A549 (cell line): ENCODE measurements around the gene TNFRSF21. TPM values are rescaled to one million over a fixed set of nuclear protein-coding genes. Genes with fewer than 3 reads are reported as not detected.

ENCODE experiments used
- ATAC-seq, 2 experiments: fragments of 200-7000 bp in 1 of 2; fragments of >200 bp in 1 of 2; cut with Nextera tagmentation in 1 of 2; cut with Tn5 transposase in 1 of 2; 3 replicates each; pipeline versions ENCODE4 v1.8.0 to v1.9.1; 2018 to 2020; ENCODE audit warnings: mild to moderate bottlenecking in 1 of 2, moderate library complexity in 1 of 2
- CTCF ChIA-PET: fragments of 300-600 bp; sonication (Branson Sonifier 250); formaldehyde crosslinking; extraction: SDS; loops from one replicate; lab custom pipeline; 2021; ENCODE audit warnings: antibody characterized with exemption, inconsistent platforms; lab: Yijun Ruan, JAX
- POLR2A ChIA-PET: fragments of 350-600 bp; formaldehyde crosslinking; extraction: SDS; loops from one replicate; lab custom pipeline; 2021; ENCODE audit warnings: antibody characterized with exemption, inconsistent platforms; lab: Yijun Ruan, JAX
- DNase-seq, 2 experiments: peaks; one replicate each; pipeline versions ENCODE4 v3.0.0 to v3.0.0-alpha.2; 2011 to 2016; ENCODE audit warnings: low read depth in 1 of 2, low spot score in 1 of 2
- FAIRE-seq: peaks from 2 replicates; lab custom pipeline; 2011; peaks lifted over from hg19 to GRCh38; lab: Jason Lieb, UNC
- H3K27ac ChIP-seq, 2 experiments: fragments of >200 bp; sonication (Bioruptor Twin); formaldehyde crosslinking; 3 replicates each; pipeline ENCODE4 v1.5.1; 2016 to 2017
- H3K4me1 ChIP-seq: fragments of >200 bp; sonication (Bioruptor Twin); formaldehyde crosslinking; 3 replicates; pipeline ENCODE4 v1.6.1; 2016
- H3K4me2 ChIP-seq: fragments of >200 bp; sonication (Bioruptor Twin); formaldehyde crosslinking; 3 replicates; pipeline ENCODE4 v1.6.1; 2016
- H3K4me3 ChIP-seq: fragments of >200 bp; sonication (Bioruptor Twin); formaldehyde crosslinking; 3 replicates; pipeline ENCODE4 v1.5.1; 2016
- H3K9me3 ChIP-seq: fragments of >200 bp; sonication (Bioruptor Twin); formaldehyde crosslinking; 3 replicates; pipeline ENCODE4 v1.6.1; 2016
- CBX8 ChIP-seq: fragments of 200-600 bp; sonication (generic); IDR thresholded peaks from 2 replicates; pipeline ENCODE4 v1.6.1; 2016
- CEBPB ChIP-seq, 2 experiments: fragments of >200 bp in 1 of 2; sonication (Bioruptor Twin) in 1 of 2; formaldehyde crosslinking in 1 of 2; IDR thresholded peaks; 2 replicates each; pipeline ENCODE4 v1.6.1; 2012 to 2016
- CTCF ChIP-seq: fragments of >200 bp; sonication (Bioruptor Twin); formaldehyde crosslinking; IDR thresholded peaks from 3 replicates; pipeline ENCODE4 v1.5.1; 2016
- ESRRA ChIP-seq: fragments of 150-350 bp; IDR thresholded peaks from 2 replicates; pipeline ENCODE4 v1.6.1; 2014; ENCODE audit warnings: mild to moderate bottlenecking, low read length, borderline replicate concordance
- FOSL2 ChIP-seq, 2 experiments: fragments of 450-650 bp in 1 of 2; fragments of >200 bp in 1 of 2; sonication (Bioruptor Twin) in 1 of 2; formaldehyde crosslinking; IDR thresholded peaks; 2 replicates each; pipeline versions ENCODE4 v1.5.0 to v1.6.1; 2016 to 2020; ENCODE audit warnings: mild to moderate bottlenecking in 1 of 2, moderate library complexity in 1 of 2
- FOXS1 ChIP-seq: fragments of 250-450 bp; sonication (Bioruptor Pico); IDR thresholded peaks from 2 replicates; pipeline ENCODE4 v1.5.0; 2020; ENCODE audit warnings: mild to moderate bottlenecking, moderate library complexity
- GATA3 ChIP-seq: IDR thresholded peaks from 2 replicates; pipeline ENCODE4 v1.6.1; 2012; ENCODE audit warnings: borderline replicate concordance
- HEYL ChIP-seq: fragments of 250-450 bp; sonication (Bioruptor Pico); IDR thresholded peaks from 2 replicates; pipeline ENCODE4 v1.8.0; 2021; ENCODE audit warnings: mild to moderate bottlenecking, moderate library complexity
- HMGXB4 ChIP-seq: fragments of 250-450 bp; sonication (Bioruptor Pico); IDR thresholded peaks from 2 replicates; pipeline ENCODE4 v1.5.0; 2021; ENCODE audit warnings: mild to moderate bottlenecking, moderate library complexity, borderline replicate concordance
- HOXA7 ChIP-seq: fragments of 250-450 bp; sonication (Bioruptor Pico); IDR thresholded peaks from 2 replicates; pipeline ENCODE4 v1.5.0; 2020; ENCODE audit warnings: mild to moderate bottlenecking, moderate library complexity
- KDM1A ChIP-seq: fragments of 200-600 bp; sonication (generic); IDR thresholded peaks from 2 replicates; pipeline ENCODE4 v1.6.1; 2016; ENCODE audit warnings: low read depth, mild to moderate bottlenecking
- MAFK ChIP-seq: fragments of 450-650 bp; IDR thresholded peaks from 2 replicates; pipeline ENCODE4 v1.6.1; 2014; ENCODE audit not compliant: partially characterized antibody
- MYC ChIP-seq: IDR thresholded peaks from 2 replicates; pipeline ENCODE4 v1.6.1; 2012; ENCODE audit warnings: mild to moderate bottlenecking, inconsistent platforms, low read length, improper control_type of control experiment, borderline replicate concordance
- NPAS2 ChIP-seq: fragments of 250-450 bp; sonication (Bioruptor Pico); IDR thresholded peaks from 2 replicates; pipeline ENCODE4 v1.8.0; 2022; ENCODE audit warnings: mild to moderate bottlenecking, moderate library complexity, borderline replicate concordance
- NR3C1 ChIP-seq: fragments of >200 bp; sonication (Bioruptor Twin); formaldehyde crosslinking; IDR thresholded peaks from 3 replicates; pipeline ENCODE4 v1.6.1; 2017
- RAD21 ChIP-seq, 2 experiments: fragments of >200 bp in 1 of 2; sonication (Bioruptor Twin) in 1 of 2; formaldehyde crosslinking in 1 of 2; IDR thresholded peaks in 1 of 2; conservative IDR thresholded peaks in 1 of 2; 2 replicates in 1 of 2; 3 replicates in 1 of 2; pipeline ENCODE4 v1.6.1; 2012 to 2018; ENCODE audit warnings: inconsistent platforms in 1 of 2
- RNF2 ChIP-seq: fragments of 200-600 bp; sonication (generic); IDR thresholded peaks from 2 replicates; pipeline ENCODE4 v1.6.1; 2016; ENCODE audit warnings: low read depth, mild to moderate bottlenecking, antibody characterized with exemption, moderate library complexity, borderline replicate concordance
- SMC3 ChIP-seq: fragments of >200 bp; sonication (Bioruptor Twin); formaldehyde crosslinking; IDR thresholded peaks from 3 replicates; pipeline ENCODE4 v1.6.1; 2018; ENCODE audit warnings: inconsistent platforms
- SREBF2 ChIP-seq: fragments of 450-650 bp; IDR thresholded peaks from 2 replicates; pipeline ENCODE4 v1.6.1; 2014; ENCODE audit warnings: mild to moderate bottlenecking, moderate library complexity
- TFCP2L1 ChIP-seq: fragments of 250-450 bp; sonication (Bioruptor Pico); IDR thresholded peaks from 2 replicates; pipeline ENCODE4 v1.5.0; 2021; ENCODE audit warnings: mild to moderate bottlenecking
- TP53 ChIP-seq: fragments of 250-450 bp; sonication (Bioruptor Pico); IDR thresholded peaks from 2 replicates; pipeline ENCODE4 v1.5.0; 2021; ENCODE audit warnings: mild to moderate bottlenecking, moderate library complexity
- ZC3H11A ChIP-seq: fragments of 450-650 bp; IDR thresholded peaks from 2 replicates; pipeline ENCODE4 v1.6.1; 2014; ENCODE audit warnings: antibody characterized with exemption, mild to moderate bottlenecking
- WGBS: methylation state at CpG from one replicate; pipeline ENCODE4 v1.1.6; 2017; ENCODE audit errors: missing lambda C conversion rate; 5-methylcytosine and 5-hydroxymethylcytosine counted together
- polyA plus RNA-seq, 4 experiments: library from polyadenylated mRNA; depleted of rRNA in 3 of 4; stranded (reverse); fragments of >200 nt; fragmentation: RNase III in 1 of 4; extraction: RNeasy Plus Mini Kit Qiagen cat#74134 plus additional on column Dnase treatment in 1 of 4; gene quantifications; 2 replicates in 3 of 4; 3 replicates in 1 of 4; pipeline ENCODE4 v1.2.3, GENCODE V29; 2011 to 2017

The TNFRSF21 gene
- polyA plus RNA-seq, 2 of the 4 experiments (the other 2 are of a cell fraction): 14.1 to 15.6 TPM

- no peak for ATAC-seq
- H3K9me3 ChIP-seq: no peaks in the 10 kb centered on the region
- CTCF ChIA-PET: interaction anchor here (0.6 kb wide), 1 partner anchor 152 kb away, joined by 3 read pairs; no protein-coding TSS in a partner anchor
- POLR2A ChIA-PET: no interaction called here
- no peak overlapping the region for H3K27ac ChIP-seq
- H3K4me3 ChIP-seq: no peak overlapping the region
- TF ChIP-seq CBX8 (no peak), NR3C1 (no peak), TP53 (CRISPR knock-in tag) (no peak), NPAS2 (CRISPR knock-in tag) (no peak), HEYL (no peak), ESRRA (no peak), GATA3 (no peak), FOSL2 (IDR thresholded peaks at IDR 0.05) (no peak), FOSL2 (CRISPR knock-in tag; IDR thresholded peaks at IDR 0.05) (no peak), CEBPB (IDR thresholded peaks at IDR 0.05) (no peak), SMC3 (no peak), MAFK (no peak), CTCF (no peak), SREBF2 (no peak), ZC3H11A (no peak), RNF2 (no peak), FOXS1 (CRISPR knock-in tag) (no peak)
- no peak overlapping the region for H3K4me2 ChIP-seq
- H3K4me1 ChIP-seq: no peaks in the 10 kb centered on the region
- no peak for FAIRE-seq
- no peak for DNase-seq
Observed at GRCh38 chr6:47206626-47207025, 103.1 kb downstream of the TNFRSF21 start.

- CTCF ChIA-PET: interaction anchor here (1.5 kb wide), 1 partner anchor 107 kb away, joined by 4 read pairs; no protein-coding TSS in a partner anchor
- ATAC-seq (no peak), DNase-seq (no peak), FAIRE-seq (no peak)
- Histone ChIP-seq H3K4me2 (no peak overlapping the region), H3K27ac (no peak overlapping the region), H3K4me1 (no peaks in the 10 kb centered on the region), H3K9me3 (no peaks in the 10 kb centered on the region), H3K4me3 (no peak overlapping the region)
- WGBS: 60% methylated on average over 2 of the region's 2 CpGs
- TF ChIP-seq TFCP2L1 (CRISPR knock-in tag) (no peak), KDM1A (no peak), HMGXB4 (no peak), RAD21 (conservative IDR thresholded peaks at IDR 0.05 in 1 of 2, IDR thresholded peaks at IDR 0.05 in 1 of 2) (no peak), MYC (no peak), HOXA7 (CRISPR knock-in tag) (no peak)
- POLR2A ChIA-PET: no interaction called here
Observed at GRCh38 chr6:47203938-47204611, 105.6 kb downstream of the TNFRSF21 start.
